ENCODE results near the gene CHST14. TPM values are rescaled to one million over a fixed set of nuclear protein-coding genes. Genes with fewer than 3 reads are reported as not detected.

The CHST14 gene
- polyA plus RNA-seq, 3 donors from 2014 or later, result 1.9 to 3.6 (median 3.3) TPM

Other genes with a start within 250 kb of the CHST14 start
- gene PAK6, start 231.9 kb upstream of the CHST14 start, polyA plus RNA-seq, result 1 to 10 TPM; 2.0 to 8.3 (median 3.6) TPM
- not detected for gene ANKRD63, start 187.9 kb upstream of the CHST14 start, polyA plus RNA-seq
- gene PLCB2, start 163.0 kb upstream of the CHST14 start, polyA plus RNA-seq, result 10 to 100 TPM; 18.0 to 57.0 (median 24.2) TPM
- 1 to 10 TPM; 3.2 to 3.5 (median 3.2) TPM for gene INAFM2, start 147.3 kb upstream of the CHST14 start, polyA plus RNA-seq
- under 1 TPM in 2 of 3 donors, not detected in 1; 0.09 to 0.46 TPM for gene CCDC9B, start 130.0 kb upstream of the CHST14 start, polyA plus RNA-seq
- not detected for gene PHGR1, start 120.0 kb upstream of the CHST14 start, polyA plus RNA-seq
- 1 to 10 TPM in 1 of 3 donors, under 1 TPM in 2; 0.03 to 1.1 (median 0.38) TPM for gene DISP2, start 112.8 kb upstream of the CHST14 start, polyA plus RNA-seq
- 1 to 10 TPM; 2.7 to 5.6 (median 2.8) TPM for gene KNSTRN, start 88.3 kb upstream of the CHST14 start, polyA plus RNA-seq
- gene IVD, start 65.2 kb upstream of the CHST14 start, polyA plus RNA-seq, result 10 to 100 TPM; 41.8 to 63.0 (median 60.6) TPM
- 1 to 10 TPM; 2.1 to 6.1 (median 3.4) TPM for gene BAHD1, start 30.0 kb upstream of the CHST14 start, polyA plus RNA-seq
- gene CCDC32, start 94.1 kb downstream of the CHST14 start, polyA plus RNA-seq, result 10 to 100 TPM; 31.3 to 65.7 (median 45.7) TPM
- gene RPUSD2, start 98.3 kb downstream of the CHST14 start, polyA plus RNA-seq, result 10 to 100 TPM; 18.9 to 21.2 (median 19.1) TPM
- gene KNL1, start 123.3 kb downstream of the CHST14 start, polyA plus RNA-seq, result under 1 TPM in 2 of 3 donors, not detected in 1; 0.20 to 0.38 TPM
- 1 to 10 TPM; 2.6 to 7.5 (median 4.7) TPM for gene RAD51, start 224.2 kb downstream of the CHST14 start, polyA plus RNA-seq